HG03469 (cell line): ENCODE measurements around the gene NOTUM.

ENCODE experiments used
- ATAC-seq: cut with Tn5 transposase; IDR thresholded peaks from one replicate; pipeline ENCODE4 v1.9.1; 2021; ENCODE audit warnings: mild to moderate bottlenecking, moderate library complexity, moderate number of reproducible peaks; ENCODE audit not compliant: unreplicated experiment

The NOTUM gene

GRCh38 chr17:81912441-81913309, 48.3 kb downstream of the NOTUM start:
- no peak for ATAC-seq

- no peak for ATAC-seq
Observed at GRCh38 chr17:81911969-81912368, 49.0 kb downstream of the NOTUM start.

GRCh38 chr17:81911277-81911961, 49.6 kb downstream of the NOTUM start, which contains the start of gene PCYT2:
Gene PCYT2 (minus strand): TSS chr17:81911399. CDS start chr17:81911355, 44 bp downstream.
- no peak for ATAC-seq

GRCh38 chr17:81910840-81911276, 50.1 kb downstream of the NOTUM start:
- ATAC-seq: no peak

- ATAC-seq: no peak
Observed at GRCh38 chr17:81909966-81910839, 50.8 kb downstream of the NOTUM start.

- no peak for ATAC-seq
Observed at GRCh38 chr17:81909231-81909630, 51.8 kb downstream of the NOTUM start.

GRCh38 chr17:81908793-81909192, 52.2 kb downstream of the NOTUM start:
- no peak for ATAC-seq

- no peak for ATAC-seq
Observed at GRCh38 chr17:81907219-81908145, 53.5 kb downstream of the NOTUM start.

- ATAC-seq: no peak
Observed at GRCh38 chr17:81906476-81907218, 54.3 kb downstream of the NOTUM start.

- no peak for ATAC-seq
Observed at GRCh38 chr17:81905993-81906392, 55.0 kb downstream of the NOTUM start.

GRCh38 chr17:81905424-81905875, 55.5 kb downstream of the NOTUM start:
- ATAC-seq: no peak

GRCh38 chr17:81904600-81905423, 56.2 kb downstream of the NOTUM start:
- no peak for ATAC-seq

- no peak for ATAC-seq
Observed at GRCh38 chr17:81903896-81904599, 56.9 kb downstream of the NOTUM start.

- no peak for ATAC-seq
Observed at GRCh38 chr17:81903415-81903831, 57.6 kb downstream of the NOTUM start.

- no peak for ATAC-seq
Observed at GRCh38 chr17:81902653-81903414, 58.2 kb downstream of the NOTUM start.
